COLO668 (cell line): Measurements from ENCODE around the gene NUDT12.

Source experiments
- DNase-seq: peaks from one replicate; lab custom pipeline; 2025; ENCODE audit not compliant: unreplicated experiment; lab: John Stamatoyannopoulos, UW

NUDT12 gene

GRCh38 chr5:103541569-103541968, 21.0 kb downstream of the NUDT12 start:
- no peak for DNase-seq

GRCh38 chr5:103541114-103541513, 21.5 kb downstream of the NUDT12 start:
- no peak for DNase-seq

GRCh38 chr5:103539376-103540330, 22.9 kb downstream of the NUDT12 start:
- no peak for DNase-seq

GRCh38 chr5:103532086-103532734, 30.4 kb downstream of the NUDT12 start:
- no peak for DNase-seq

GRCh38 chr5:103526164-103526915, 36.2 kb downstream of the NUDT12 start:
- no peak for DNase-seq

GRCh38 chr5:103525361-103525760, 37.2 kb downstream of the NUDT12 start:
- no peak for DNase-seq

GRCh38 chr5:103523319-103523718, 39.3 kb downstream of the NUDT12 start:
- DNase-seq = no peak

GRCh38 chr5:103522586-103522985, 40.0 kb downstream of the NUDT12 start:
- DNase-seq = no peak

- DNase-seq = no peak
These were observed 43.0 kb downstream of the NUDT12 start for GRCh38 chr5:103519550-103519949.

- DNase-seq = no peak
These were observed 48.2 kb downstream of the NUDT12 start for GRCh38 chr5:103514371-103514770.

- DNase-seq = no peak
These were observed 48.9 kb downstream of the NUDT12 start for GRCh38 chr5:103513701-103514100.

GRCh38 chr5:103512500-103512899, 50.1 kb downstream of the NUDT12 start:
- no peak for DNase-seq

- DNase-seq = no peak
These were observed 51.1 kb downstream of the NUDT12 start for GRCh38 chr5:103511554-103511885.

GRCh38 chr5:103510851-103511553, 51.6 kb downstream of the NUDT12 start:
- no peak for DNase-seq

- no peak for DNase-seq
These were observed 56.8 kb downstream of the NUDT12 start for GRCh38 chr5:103505581-103506305.

- DNase-seq = no peak
These were observed 59.5 kb downstream of the NUDT12 start for GRCh38 chr5:103503066-103503465.

GRCh38 chr5:103502662-103503061, 59.9 kb downstream of the NUDT12 start:
- DNase-seq = no peak
